H1 (cell line): ENCODE measurements around the gene CCDC197. TPM values are rescaled to one million over a fixed set of nuclear protein-coding genes. Genes with fewer than 3 reads are reported as not detected.

Source experiments
- CTCF ChIA-PET: fragments of 300-600 bp; sonication (Branson Sonifier 250); formaldehyde crosslinking; loops from one replicate; lab custom pipeline; 2021; ENCODE audit not compliant: partially characterized antibody; lab: Charles Lee
- POLR2A ChIA-PET: fragments of 300-600 bp; sonication (Branson Sonifier 250); formaldehyde crosslinking; loops from one replicate; lab custom pipeline; 2021; ENCODE audit warnings: inconsistent platforms; ENCODE audit not compliant: partially characterized antibody; lab: Charles Lee
- DNase-seq, 2 experiments: peaks; one replicate each; pipeline versions ENCODE4 v3.0.0 to v3.0.0-alpha.2; 2010 to 2022; ENCODE audit warnings: low spot score in 2 of 2, low read depth in 1 of 2, mixed read lengths in 1 of 2
- FAIRE-seq: peaks from 2 replicates; lab custom pipeline; 2011; peaks lifted over from hg19 to GRCh38; lab: Jason Lieb, UNC
- H2AFZ ChIP-seq: 2 replicates; pipeline ENCODE4 v1.8.1; 2012; ENCODE audit warnings: low read length, inconsistent platforms
- H2AK5ac ChIP-seq: 2 replicates; pipeline ENCODE4 v1.6.1; 2013; ENCODE audit warnings: low read depth, low read length
- H2BK120ac ChIP-seq: replicated peaks from 2 replicates; pipeline ENCODE3; 2013; ENCODE audit warnings: low read depth, low read length, inconsistent platforms
- H2BK12ac ChIP-seq: 2 replicates; pipeline ENCODE4 v1.6.1; 2013; ENCODE audit warnings: low read depth, low read length
- H2BK15ac ChIP-seq: 2 replicates; pipeline ENCODE4 v1.6.1; 2013; ENCODE audit warnings: low read length
- H2BK20ac ChIP-seq: 2 replicates; pipeline ENCODE4 v1.6.1; 2013; ENCODE audit warnings: low read length
- H2BK5ac ChIP-seq: 2 replicates; pipeline ENCODE4 v1.6.1; 2013; ENCODE audit warnings: low read depth, low read length
- H3K14ac ChIP-seq: 2 replicates; pipeline ENCODE4 v1.6.1; 2013; ENCODE audit warnings: inconsistent platforms; ENCODE audit not compliant: insufficient read length
- H3K18ac ChIP-seq: 2 replicates; pipeline ENCODE4 v1.6.1; 2013; ENCODE audit warnings: low read length; ENCODE audit errors: extremely low read depth
- H3K23ac ChIP-seq: 2 replicates; pipeline ENCODE4 v1.6.1; 2013; ENCODE audit warnings: inconsistent platforms; ENCODE audit not compliant: insufficient read length
- H3K23me2 ChIP-seq: 2 replicates; pipeline ENCODE4 v1.6.1; 2013; ENCODE audit warnings: low read depth, low read length
- H3K27ac ChIP-seq: 2 replicates; pipeline ENCODE4 v1.6.1; 2011; ENCODE audit warnings: low read depth, low read length, inconsistent platforms
- H3K27me3 ChIP-seq, 4 experiments: replicated peaks in 1 of 4; 1 replicate in 1 of 4; 2 replicates in 3 of 4; pipeline versions ENCODE4 v1.6.1 to v1.8.1; 2011 to 2013; ENCODE audit warnings: low read length in 3 of 4, mild to moderate bottlenecking in 3 of 4, inconsistent platforms in 2 of 4, mixed read lengths in 2 of 4, moderate library complexity in 1 of 4; ENCODE audit not compliant: control insufficient read depth in 3 of 4, insufficient read depth in 3 of 4; ENCODE audit errors: extremely low read depth in 1 of 4
- H3K36me3 ChIP-seq, 4 experiments: 2 replicates each; pipeline versions ENCODE4 v1.6.1 to v1.8.1; 2011 to 2013; ENCODE audit warnings: mild to moderate bottlenecking in 4 of 4, low read length in 3 of 4, moderate library complexity in 2 of 4, control low read depth in 1 of 4, inconsistent platforms in 1 of 4; ENCODE audit not compliant: insufficient read depth in 4 of 4, control insufficient read depth in 2 of 4
- H3K4ac ChIP-seq: replicated peaks from 2 replicates; pipeline ENCODE3; 2013; ENCODE audit warnings: low read length, low read depth, mixed read lengths, inconsistent platforms; ENCODE audit not compliant: insufficient read length
- H3K4me1 ChIP-seq, 4 experiments: replicated peaks in 1 of 4; 1 replicate in 1 of 4; 2 replicates in 3 of 4; pipeline versions ENCODE4 v1.6.1 to v1.8.1; 2011 to 2013; ENCODE audit warnings: low read length in 3 of 4, inconsistent platforms in 2 of 4, mixed read lengths in 1 of 4; ENCODE audit not compliant: insufficient read depth in 4 of 4, control insufficient read depth in 3 of 4
- H3K4me2 ChIP-seq, 2 experiments: 2 replicates each; pipeline versions ENCODE4 v1.6.1 to v1.8.1; 2011 to 2013; ENCODE audit warnings: low read depth in 2 of 2, low read length in 2 of 2, control low read depth in 1 of 2, inconsistent platforms in 1 of 2, mild to moderate bottlenecking in 1 of 2; ENCODE audit not compliant: insufficient read depth in 1 of 2
- H3K4me3 ChIP-seq, 4 experiments: fragments of 200-600, 300-600 bp in 1 of 4; sonication (generic), shearing (Covaris generic), sonication (Bioruptor Twin) in 1 of 4; 2 replicates each; pipeline versions ENCODE4 v1.5.1 to v1.8.1; 2011 to 2016; ENCODE audit warnings: low read length in 4 of 4, low read depth in 3 of 4, control low read depth in 2 of 4, inconsistent platforms in 2 of 4, mild to moderate bottlenecking in 2 of 4, mixed read lengths in 1 of 4, moderate library complexity in 1 of 4; ENCODE audit not compliant: insufficient read depth in 2 of 4; ENCODE audit errors: extremely low read depth in 1 of 4
- H3K56ac ChIP-seq: replicated peaks from 2 replicates; pipeline ENCODE3; 2013; ENCODE audit warnings: low read depth, mild to moderate bottlenecking, mixed read lengths, low read length, inconsistent platforms; ENCODE audit not compliant: insufficient read length
- H3K79me1 ChIP-seq: 2 replicates; pipeline ENCODE4 v1.6.1; 2013; ENCODE audit warnings: low read depth, low read length, control low read depth
- H3K79me2 ChIP-seq, 2 experiments: 2 replicates each; pipeline versions ENCODE4 v1.6.1 to v1.8.1; 2012 to 2013; ENCODE audit warnings: low read length in 2 of 2, mild to moderate bottlenecking in 2 of 2, inconsistent platforms in 1 of 2; ENCODE audit not compliant: insufficient read depth in 2 of 2, control insufficient read depth in 1 of 2
- H3K9ac ChIP-seq, 4 experiments: replicated peaks in 1 of 4; 1 replicate in 1 of 4; 2 replicates in 3 of 4; pipeline versions ENCODE4 v1.6.1 to v1.8.1; 2011 to 2013; ENCODE audit warnings: low read depth in 3 of 4, low read length in 3 of 4, control low read depth in 2 of 4, mild to moderate bottlenecking in 2 of 4, moderate library complexity in 2 of 4, inconsistent platforms in 1 of 4; ENCODE audit errors: extremely low read depth in 1 of 4
- H3K9me3 ChIP-seq, 2 experiments: 2 replicates each; pipeline versions ENCODE4 v1.6.1 to v1.8.1; 2012 to 2013; ENCODE audit warnings: mild to moderate bottlenecking in 2 of 2, moderate library complexity in 2 of 2, control low read depth in 1 of 2, inconsistent platforms in 1 of 2, low read depth in 1 of 2, low read length in 1 of 2, mixed read lengths in 1 of 2; ENCODE audit not compliant: insufficient read depth in 2 of 2
- H4K20me1 ChIP-seq, 2 experiments: replicated peaks in 1 of 2; 2 replicates each; pipeline versions ENCODE3 to v1.8.1; 2011 to 2013; ENCODE audit warnings: inconsistent platforms in 2 of 2, low read length in 2 of 2, mild to moderate bottlenecking in 1 of 2; ENCODE audit not compliant: insufficient read depth in 2 of 2, control insufficient read depth in 1 of 2
- H4K5ac ChIP-seq: 2 replicates; pipeline ENCODE4 v1.6.1; 2013; ENCODE audit warnings: low read length, low read depth, mixed read lengths, inconsistent platforms; ENCODE audit not compliant: insufficient read length
- H4K8ac ChIP-seq: 2 replicates; pipeline ENCODE4 v1.8.0; 2013; ENCODE audit warnings: mild to moderate bottlenecking, moderate library complexity, low read length, inconsistent platforms; ENCODE audit not compliant: insufficient read depth; ENCODE audit errors: extremely low read depth
- H4K91ac ChIP-seq: replicated peaks from 2 replicates; pipeline ENCODE3; 2013; ENCODE audit warnings: low read length, mixed read lengths, inconsistent platforms; ENCODE audit not compliant: insufficient read length
- CBX5 ChIP-seq: fragments of 300-800, 300-1000 bp; sonication (generic); IDR thresholded peaks from 2 replicates; pipeline ENCODE4 v1.7.1; 2016; ENCODE audit warnings: antibody characterized with exemption, low read length, low read depth
- CREB1 ChIP-seq: IDR thresholded peaks from 2 replicates; pipeline ENCODE4 v1.6.1; 2012; ENCODE audit warnings: inconsistent platforms
- GABPA ChIP-seq: IDR thresholded peaks from 2 replicates; pipeline ENCODE4 v1.6.1; 2011; ENCODE audit warnings: mild to moderate bottlenecking, low read length, moderate library complexity, borderline replicate concordance; ENCODE audit not compliant: insufficient read depth
- HDAC6 ChIP-seq: IDR thresholded peaks from one replicate; pipeline ENCODE4 v1.7.1; 2012; ENCODE audit warnings: low read depth, mild to moderate bottlenecking, inconsistent platforms, low read length, moderate library complexity
- KDM5A ChIP-seq: fragments of 200-600 bp; IDR thresholded peaks from 2 replicates; pipeline ENCODE4 v1.7.1; 2012; ENCODE audit warnings: mild to moderate bottlenecking, low read length, inconsistent platforms, mixed read lengths
- MAFK ChIP-seq: IDR thresholded peaks from 2 replicates; pipeline ENCODE4 v1.6.1; 2012; ENCODE audit warnings: low read depth, mild to moderate bottlenecking, improper control_type of control experiment, low read length
- RNF2 ChIP-seq: fragments of 200-900, 300-1000 bp; sonication (generic); IDR thresholded peaks from 2 replicates; pipeline ENCODE4 v1.7.1; 2016; ENCODE audit warnings: borderline replicate concordance, low read depth, mild to moderate bottlenecking, antibody characterized with exemption, low read length; ENCODE audit not compliant: poor library complexity, severe bottlenecking; ENCODE audit errors: missing control alignments
- SP4 ChIP-seq: IDR thresholded peaks from 2 replicates; pipeline ENCODE4 v1.6.1; 2012; ENCODE audit warnings: low read length, inconsistent platforms
- SRF ChIP-seq: IDR thresholded peaks from 2 replicates; pipeline ENCODE4 v1.6.1; 2011; ENCODE audit warnings: mild to moderate bottlenecking, low read depth, low read length, moderate library complexity
- TEAD4 ChIP-seq: IDR thresholded peaks from 2 replicates; pipeline ENCODE4 v1.6.1; 2012; ENCODE audit warnings: low read depth, low read length, inconsistent platforms, mixed read lengths
- USF2 ChIP-seq: IDR thresholded peaks from 2 replicates; pipeline ENCODE4 v1.6.1; 2011; ENCODE audit warnings: low read length, improper control_type of control experiment
- WGBS, 2 experiments: shearing (Covaris generic) in 1 of 2; methylation state at CpG; one replicate each; pipeline versions ENCODE4 v1.1.6 to v1.1.7; 2013 to 2015; ENCODE audit warnings: low lambda C conversion rate in 2 of 2, mixed read lengths in 2 of 2, inconsistent platforms in 1 of 2, low coverage in 1 of 2, missing lambda C conversion rate in 1 of 2; ENCODE audit not compliant: insufficient replicate concordance in 2 of 2, insufficient coverage in 1 of 2, insufficient read length in 1 of 2; ENCODE audit errors: extremely low coverage in 1 of 2, missing lambda C conversion rate in 1 of 2; 5-methylcytosine and 5-hydroxymethylcytosine counted together
- polyA plus RNA-seq, 7 experiments: library from polyadenylated mRNA; depleted of rRNA in 3 of 7; stranded (reverse) in 5 of 7; unstranded in 2 of 7; fragments of >200 nt in 5 of 7; fragments of 200-250 nt in 2 of 7; gene quantifications; 1 replicate in 5 of 7; 2 replicates in 1 of 7; 4 replicates in 1 of 7; pipeline versions ENCODE4 v1.2.1 to v1.2.3, GENCODE V29; 2011 to 2013; ENCODE audit warnings: missing spikeins in 2 of 7, mixed read lengths in 2 of 7
- total RNA-seq: library from RNA; stranded (reverse); fragmentation: NEBNext Ultra II Directional; extraction: Animal tissue kit (Norgen Biotek cat#: 25700); gene quantifications from 2 replicates; pipeline ENCODE4 v1.2.1, GENCODE V29; 2021

The CCDC197 gene
- total and polyA plus RNA-seq, 2 of the 8 experiments (the other 6 are each of a cell fraction or from before 2014, with no cell fraction given), result not detected

DNA sequence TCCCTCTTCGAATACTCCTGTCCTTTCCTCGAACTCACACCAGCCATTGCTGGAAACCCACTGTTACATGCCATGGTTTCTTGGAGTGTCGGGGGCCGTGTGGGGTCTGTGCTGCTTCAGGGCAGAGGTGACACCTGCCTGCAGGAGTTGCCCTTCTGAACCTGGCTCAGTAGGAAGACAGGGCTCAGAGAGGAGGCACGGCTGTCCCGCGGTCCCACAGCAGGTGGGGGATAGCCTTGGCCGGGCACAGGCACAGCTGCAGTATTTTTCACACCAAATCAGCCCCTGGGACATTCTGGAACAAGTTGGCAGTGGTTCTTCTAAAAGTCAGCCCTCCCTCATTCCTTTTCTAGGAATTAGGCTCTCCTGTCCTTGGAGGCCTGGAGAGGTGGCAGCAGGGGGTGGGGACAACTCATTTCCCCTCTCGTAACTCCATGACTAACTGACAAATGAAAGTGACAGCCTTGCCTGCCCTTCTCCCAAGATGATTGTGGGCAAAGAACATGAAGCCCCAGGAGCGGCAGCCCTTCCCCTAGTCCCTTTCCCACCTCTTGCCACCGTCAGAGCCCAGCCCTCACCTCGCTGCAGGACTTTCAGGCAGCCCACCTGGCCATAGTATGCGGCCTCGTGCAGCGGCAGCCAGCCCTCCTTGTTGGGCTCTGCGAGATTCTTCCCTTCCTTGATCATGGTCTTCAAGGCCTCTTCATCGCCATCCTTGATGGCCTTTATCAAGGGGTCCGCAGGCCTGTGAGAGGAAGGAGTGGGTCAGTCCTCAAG, 43.2 kb upstream of the CCDC197 start:
- CTCF ChIA-PET, result interaction anchor here (1.0 to 20.5 kb wide), 8 partner anchors 11 to 161 kb away, joined by 3 to 484 read pairs (median 11); partner anchors contain the start of genes ASB2, CCDC197, DDX24 and IFI27L1
- WGBS, 2 experiments, result 93% methylated on average over 18 of the region's 18 CpGs; no CpG with 5 or more reads in 1 of the 2 experiments
- H3K23me2 ChIP-seq, result no peaks in the 10 kb centered on the region

More for the DNA sequence above, 43.2 kb upstream of the CCDC197 start:
- Histone ChIP-seq H3K56ac (no peak overlapping the region), H3K23ac (no peak overlapping the region), H4K20me1 (no peaks in the 10 kb centered on the region), H3K4ac (no peak overlapping the region), H3K79me1 (no peaks in the 10 kb centered on the region), H2BK5ac (peak overlapping the region; percentile 16; the same call in 1 of the 2 replicates), H3K14ac (no peak overlapping the region), H3K9ac (no peak overlapping the region), H3K4me2 (no peak overlapping the region), H2BK20ac (no peak overlapping the region), H3K18ac (no peak overlapping the region; the same call in 1 of the 2 replicates), H2BK120ac (no peak overlapping the region), H4K8ac (no peak overlapping the region), H3K36me3 (no peaks in the 10 kb centered on the region), H3K4me1 (peaks cover 0 to 12% (median 4%) of the 10 kb centered on the region in 4 experiments; a peak in 3 of 7 replicates), H2AK5ac (no peak overlapping the region), H4K5ac (no peak overlapping the region), H3K27me3 (no peaks in the 10 kb centered on the region), H3K27ac (no peak overlapping the region), H2BK12ac (peak overlapping the region; percentile 4; the same call in 1 of the 2 replicates), H4K91ac (no peak overlapping the region), H3K79me2 (no peaks in the 10 kb centered on the region), H3K9me3 (no peaks in the 10 kb centered on the region), H3K4me3 (no peak overlapping the region), H2BK15ac (peak overlapping the region; percentile 19; the same call in 1 of the 2 replicates), H2AFZ (no peak overlapping the region)
- no peak for DNase-seq
- no peak for TF ChIP-seq RNF2
- no peak for TF ChIP-seq CREB1
- no peak for TF ChIP-seq TEAD4
- TF ChIP-seq CBX5, result no peak
- no peak for TF ChIP-seq HDAC6
- no peak for TF ChIP-seq KDM5A
- no peak for TF ChIP-seq MAFK
- TF ChIP-seq SP4, result no peak
- no peak for TF ChIP-seq GABPA
- no peak for TF ChIP-seq USF2
- TF ChIP-seq SRF, result no peak
- POLR2A ChIA-PET, result no interaction called here
- FAIRE-seq, result no peak
